A673 (cell line): Measurements from ENCODE around the gene FBXO42. TPM values are rescaled to one million over a fixed set of nuclear protein-coding genes. Genes with fewer than 3 reads are reported as not detected.
"Not testable (repeated sequence)": the region's sequence is repeated elsewhere in the genome, so short reads cannot be mapped to it uniquely, and the experiment has no call there.

Experiments
- BruUV-seq: library from RNA; stranded (reverse); fragments of 400-500 nt; replicated peaks from 2 replicates; lab custom pipeline; 2021; lab: Mats Ljungman, UMichigan
- CTCF ChIA-PET: fragments of 300-600 bp; sonication (Branson Sonifier 250); formaldehyde crosslinking; loops from one replicate; lab custom pipeline; 2022; ENCODE audit warnings: antibody characterized with exemption; lab: Charles Lee
- POLR2A ChIA-PET: fragments of 300-600 bp; sonication (Branson Sonifier 250); formaldehyde crosslinking; loops from one replicate; lab custom pipeline; 2022; ENCODE audit warnings: antibody characterized with exemption; ENCODE audit not compliant: low non-redundant PET; lab: Charles Lee
- DNase-seq: peaks from one replicate; pipeline ENCODE4 v3.0.0-alpha.2; 2015; ENCODE audit warnings: low spot score
- H3K27ac ChIP-seq: fragments of 200-600 bp; sonication (generic); 2 replicates; pipeline ENCODE4 v1.5.1; 2016; ENCODE audit warnings: mixed run types, low read depth, mild to moderate bottlenecking, mixed read lengths, antibody characterized with exemption, low read length; ENCODE audit not compliant: poor library complexity, severe bottlenecking
- H3K27me3 ChIP-seq: fragments of 200-600 bp; sonication (generic); replicated peaks from 2 replicates; pipeline ENCODE4 v1.6.1; 2017; ENCODE audit warnings: mixed run types, low read depth, mild to moderate bottlenecking, mixed read lengths, antibody characterized with exemption, low read length; ENCODE audit not compliant: insufficient read depth, poor library complexity
- H3K36me3 ChIP-seq: fragments of 200-600 bp; sonication (generic); 2 replicates; pipeline ENCODE4 v1.6.1; 2016; ENCODE audit warnings: mixed run types, mild to moderate bottlenecking, mixed read lengths, antibody characterized with exemption, low read length; ENCODE audit not compliant: insufficient read depth, poor library complexity, severe bottlenecking
- H3K4me1 ChIP-seq: fragments of 200-600 bp; sonication (generic); 2 replicates; pipeline ENCODE4 v1.6.1; 2017; ENCODE audit warnings: mixed run types, mild to moderate bottlenecking, mixed read lengths, antibody characterized with exemption, low read length; ENCODE audit not compliant: insufficient read depth, poor library complexity, severe bottlenecking
- H3K4me3 ChIP-seq: fragments of 200-600 bp; sonication (generic); 2 replicates; pipeline ENCODE4 v1.5.1; 2016; ENCODE audit warnings: low read depth, mixed run types, mild to moderate bottlenecking, mixed read lengths, low read length; ENCODE audit not compliant: poor library complexity, severe bottlenecking
- H3K9me3 ChIP-seq: fragments of 200-600 bp; sonication (generic); 2 replicates; pipeline ENCODE4 v1.6.1; 2016; ENCODE audit warnings: mixed run types, low read depth, mild to moderate bottlenecking, mixed read lengths, antibody characterized with exemption, low read length; ENCODE audit not compliant: poor library complexity, severe bottlenecking
- EZH2 ChIP-seq: fragments of 200-600 bp; sonication (generic); IDR thresholded peaks from 2 replicates; pipeline ENCODE4 v1.6.1; 2017; ENCODE audit warnings: borderline replicate concordance, low read depth, mild to moderate bottlenecking, mixed read lengths, antibody characterized with exemption, low read length; ENCODE audit not compliant: poor library complexity, severe bottlenecking
- intact Hi-C: fragments of 100-400 bp; cut with micrococcal nuclease; formaldehyde crosslinking; loops from one replicate; pipeline ENCODE4 v1.10.0; 2022; ENCODE audit not compliant: unreplicated experiment
- total RNA-seq: library from RNA; stranded (reverse); gene quantifications from 2 replicates; pipeline ENCODE4 v1.2.3, GENCODE V29; 2021
- TF ChIP-seq, protein P1 (sequence below): fragments of 300-800, 200-600 bp; sonication (generic); conservative IDR thresholded peaks from 2 replicates; pipeline ENCODE4 v1.5.1; 2017; ENCODE audit warnings: low read depth, mild to moderate bottlenecking, antibody characterized with exemption, low read length, moderate library complexity, mixed read lengths

The FBXO42 gene
- total RNA-seq, 1 experiment from 2014 or later = 19.5 TPM

DNA sequence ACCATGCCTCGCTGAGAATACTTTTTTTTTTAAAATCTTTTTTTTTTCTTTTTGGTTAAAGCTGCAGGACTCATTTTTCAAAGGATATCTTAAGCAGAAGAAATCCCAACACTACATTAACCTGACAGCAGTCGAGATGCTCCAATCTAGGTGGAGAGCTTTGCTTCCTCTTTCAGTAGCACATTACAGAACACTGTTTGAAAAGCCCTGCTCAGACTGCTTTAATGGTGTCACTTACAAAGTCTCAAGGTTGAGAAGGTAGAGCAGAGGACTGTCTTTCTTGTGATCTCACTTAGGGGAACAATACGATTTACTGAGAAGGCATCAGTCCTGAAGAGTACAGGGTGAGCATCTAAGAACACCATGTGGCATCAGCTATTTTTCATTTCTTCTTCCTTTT is 94.3 kb downstream of the FBXO42 start:
- TF ChIP-seq, protein P1, sequence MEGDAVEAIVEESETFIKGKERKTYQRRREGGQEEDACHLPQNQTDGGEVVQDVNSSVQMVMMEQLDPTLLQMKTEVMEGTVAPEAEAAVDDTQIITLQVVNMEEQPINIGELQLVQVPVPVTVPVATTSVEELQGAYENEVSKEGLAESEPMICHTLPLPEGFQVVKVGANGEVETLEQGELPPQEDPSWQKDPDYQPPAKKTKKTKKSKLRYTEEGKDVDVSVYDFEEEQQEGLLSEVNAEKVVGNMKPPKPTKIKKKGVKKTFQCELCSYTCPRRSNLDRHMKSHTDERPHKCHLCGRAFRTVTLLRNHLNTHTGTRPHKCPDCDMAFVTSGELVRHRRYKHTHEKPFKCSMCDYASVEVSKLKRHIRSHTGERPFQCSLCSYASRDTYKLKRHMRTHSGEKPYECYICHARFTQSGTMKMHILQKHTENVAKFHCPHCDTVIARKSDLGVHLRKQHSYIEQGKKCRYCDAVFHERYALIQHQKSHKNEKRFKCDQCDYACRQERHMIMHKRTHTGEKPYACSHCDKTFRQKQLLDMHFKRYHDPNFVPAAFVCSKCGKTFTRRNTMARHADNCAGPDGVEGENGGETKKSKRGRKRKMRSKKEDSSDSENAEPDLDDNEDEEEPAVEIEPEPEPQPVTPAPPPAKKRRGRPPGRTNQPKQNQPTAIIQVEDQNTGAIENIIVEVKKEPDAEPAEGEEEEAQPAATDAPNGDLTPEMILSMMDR = no peak
- no peak for TF ChIP-seq EZH2
- intact Hi-C loops = no loop called here
- peaks cover 13% of the 10 kb centered on the region for H3K4me1 ChIP-seq
- BruUV-seq = no TSS peak
- H3K36me3 ChIP-seq = peaks cover 6% of the 10 kb centered on the region
- ChIA-PET CTCF (no interaction called here), POLR2A (interaction anchor here (0.6 to 0.7 kb wide), 2 partner anchors 116 to 514 kb away, joined by 3 to 8 read pairs; no protein-coding TSS in a partner anchor)
- H3K9me3 ChIP-seq = no peaks in the 10 kb centered on the region
- no peak overlapping the region for H3K27ac ChIP-seq
- DNase-seq = no peak
- H3K4me3 ChIP-seq = no peak overlapping the region
- no peaks in the 10 kb centered on the region for H3K27me3 ChIP-seq

DNA sequence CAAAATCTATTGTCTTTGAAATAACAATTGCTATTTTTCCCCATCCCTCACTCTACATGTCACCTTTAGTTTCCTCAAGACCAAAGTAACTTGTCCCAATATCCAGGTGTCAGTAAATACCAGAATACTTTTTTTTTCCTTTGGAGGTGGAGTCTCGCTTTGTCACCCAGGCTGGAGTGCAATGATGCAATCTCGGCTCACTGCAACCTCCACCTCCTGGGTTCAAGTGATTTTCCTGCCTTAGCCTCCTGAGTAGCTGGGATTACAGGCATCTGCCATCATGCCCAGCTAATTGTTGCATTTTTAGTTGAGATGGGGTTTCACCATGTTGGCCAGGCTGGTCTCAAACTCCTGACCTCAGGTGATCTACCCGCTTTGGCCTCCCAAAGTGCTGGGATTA is 94.7 kb downstream of the FBXO42 start:
- H3K36me3 ChIP-seq, H3K27me3 ChIP-seq, BruUV-seq, CTCF ChIA-PET, H3K9me3 ChIP-seq, H3K27ac ChIP-seq, H3K4me3 ChIP-seq, intact Hi-C loops, DNase-seq: not testable (repeated sequence)
- peaks cover 13% of the 10 kb centered on the region for H3K4me1 ChIP-seq
- POLR2A ChIA-PET = interaction anchor here (0.6 to 0.7 kb wide), 2 partner anchors 101 to 116 kb away, joined by 3 read pairs; partner anchors contain the start of gene EPHA2

DNA sequence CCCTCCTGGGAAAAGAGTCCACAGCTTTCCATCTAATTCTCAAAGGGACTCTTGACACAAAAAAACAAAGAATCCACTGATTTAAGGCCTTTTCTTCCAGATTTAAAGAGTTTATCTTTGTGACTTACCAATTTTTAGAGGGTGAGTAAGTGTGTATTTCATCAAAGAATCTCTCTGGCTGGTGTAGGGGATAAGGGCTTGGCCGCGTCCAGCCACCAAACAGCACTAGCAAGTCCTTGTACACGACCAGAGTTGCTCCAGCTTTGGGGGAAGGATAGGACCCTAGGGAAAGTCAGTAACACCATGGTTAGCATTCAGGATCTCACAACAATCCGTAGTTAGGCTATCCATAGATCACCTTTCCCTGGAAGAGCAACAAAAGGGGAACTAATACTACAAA is 95.8 kb downstream of the FBXO42 start:
- Histone ChIP-seq H3K27me3 (no peaks in the 10 kb centered on the region), H3K36me3 (peaks cover 13% of the 10 kb centered on the region), H3K4me3 (no peak overlapping the region), H3K27ac (no peak overlapping the region), H3K9me3 (no peaks in the 10 kb centered on the region), H3K4me1 (peaks cover 13% of the 10 kb centered on the region)
- intact Hi-C loops = no loop called here
- ChIA-PET POLR2A (no interaction called here), CTCF (no interaction called here)
- BruUV-seq = no TSS peak
- TF ChIP-seq, protein P1 = no peak
- TF ChIP-seq EZH2 = no peak
- no peak for DNase-seq

DNA sequence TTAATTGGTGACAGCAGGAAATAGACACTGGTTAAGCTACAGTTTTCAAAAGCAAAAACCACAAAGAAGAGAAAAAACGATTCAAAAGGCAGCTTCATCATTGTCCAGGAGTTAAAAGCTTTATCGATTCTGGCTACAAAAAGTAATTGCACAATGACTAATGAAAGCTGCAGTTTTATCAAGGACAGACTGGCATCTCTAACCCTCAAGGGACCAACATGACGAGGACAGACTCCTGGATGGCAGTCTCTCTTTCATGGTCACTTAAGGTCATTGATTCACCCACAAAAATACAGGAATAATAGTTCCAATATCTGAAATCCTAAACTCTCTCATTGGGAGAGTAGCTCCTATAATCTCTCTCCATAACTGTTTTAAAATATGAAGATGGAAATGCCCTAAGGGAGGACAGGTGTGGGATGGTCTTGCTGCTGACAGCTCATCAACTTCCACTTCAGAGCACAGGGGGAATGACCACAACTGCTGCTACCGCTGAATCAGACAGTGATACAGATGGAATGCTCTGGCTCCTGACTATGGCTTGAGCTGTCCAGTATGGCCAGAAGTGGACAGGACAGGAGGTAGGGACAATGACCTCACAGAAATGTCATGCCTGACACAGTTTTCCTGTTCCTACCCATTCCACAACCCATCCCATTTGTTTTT is 97.9 kb downstream of the FBXO42 start:
- ChIA-PET POLR2A (no interaction called here), CTCF (no interaction called here)
- no TSS peak for BruUV-seq
- intact Hi-C loops = no loop called here
- H3K4me1 ChIP-seq = peaks cover 21% of the 10 kb centered on the region
- DNase-seq = no peak
- no peaks in the 10 kb centered on the region for H3K9me3 ChIP-seq
- no peaks in the 10 kb centered on the region for H3K27me3 ChIP-seq
- H3K27ac ChIP-seq = no peak overlapping the region
- H3K36me3 ChIP-seq = peaks cover 19% of the 10 kb centered on the region
- TF ChIP-seq, protein P1 = no peak
- no peak for TF ChIP-seq EZH2
- H3K4me3 ChIP-seq = no peak overlapping the region
